ENCODE measurements around the gene PREP. TPM values are rescaled to one million over a fixed set of nuclear protein-coding genes. Genes with fewer than 3 reads are reported as not detected.

PREP gene
- total and polyA plus RNA-seq, 7 experiments from 2014 or later = 22.2 to 51.1 (median 33.4) TPM

DNA sequence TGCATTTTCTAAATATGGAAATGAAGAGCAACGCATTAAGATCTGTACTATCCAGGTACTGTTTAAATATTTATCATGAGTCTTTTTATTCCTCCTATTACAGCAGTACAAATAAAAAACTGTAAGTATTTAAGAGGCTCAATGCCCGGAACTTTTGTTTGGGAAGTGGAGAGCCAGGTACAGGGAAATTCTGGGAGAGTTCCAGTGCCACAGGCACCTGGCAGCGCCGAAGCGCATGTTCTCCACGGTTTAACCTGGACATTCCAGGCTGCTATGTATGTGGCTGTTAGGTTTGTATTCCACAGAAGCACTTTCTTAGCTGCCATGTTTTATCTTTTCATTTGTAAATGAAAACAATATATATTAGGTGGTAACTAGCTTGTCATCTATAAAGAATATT is 81.7 kb downstream of the PREP start:
- Mint-ChIP-seq H3K27ac (no peak overlapping the region), H3K4me3 (no peak overlapping the region), H3K9me3 (no peaks in the 10 kb centered on the region), H3K27me3 (no peaks in the 10 kb centered on the region), H3K36me3 (peaks cover 14 to 65% (median 43%) of the 10 kb centered on the region in 5 donors), H3K4me1 (peaks cover 0 to 5% (median 0%) of the 10 kb centered on the region in 7 donors)
- no peak for ATAC-seq
- POLR2A ChIA-PET = no interaction called here
- H3K4me3 ChIP-seq (ENCODE audit: low read length) = no peak overlapping the region
- H3K27me3 ChIP-seq (ENCODE audit: control insufficient read depth in 2 of 2, insufficient read depth in 2 of 2, low read length in 2 of 2) = no peaks in the 10 kb centered on the region
- intact Hi-C loops (cut with micrococcal nuclease) = loop anchor here in 1 of 2 donors (2.0 kb wide), 1 partner anchor 82 kb away; the partner anchor contains the start of gene PREP
- CTCF ChIA-PET = no interaction called here
- peaks cover 3 to 49% (median 9%) of the 10 kb centered on the region in 3 experiments for H3K36me3 ChIP-seq (ENCODE audit: control insufficient read depth in 2 of 3, insufficient read depth in 3 of 3, low read length in 3 of 3)
- H3K9me3 ChIP-seq (ENCODE audit: control insufficient read depth in 2 of 3, low read length in 3 of 3) = no peaks in the 10 kb centered on the region
- DNase-seq = no peak
- H3K27ac ChIP-seq (ENCODE audit: low read depth, low read length) = no peak overlapping the region
- H3K4me1 ChIP-seq (ENCODE audit: control insufficient read depth in 2 of 2, insufficient read depth in 2 of 2, low read length in 2 of 2) = no peaks in the 10 kb centered on the region

DNA sequence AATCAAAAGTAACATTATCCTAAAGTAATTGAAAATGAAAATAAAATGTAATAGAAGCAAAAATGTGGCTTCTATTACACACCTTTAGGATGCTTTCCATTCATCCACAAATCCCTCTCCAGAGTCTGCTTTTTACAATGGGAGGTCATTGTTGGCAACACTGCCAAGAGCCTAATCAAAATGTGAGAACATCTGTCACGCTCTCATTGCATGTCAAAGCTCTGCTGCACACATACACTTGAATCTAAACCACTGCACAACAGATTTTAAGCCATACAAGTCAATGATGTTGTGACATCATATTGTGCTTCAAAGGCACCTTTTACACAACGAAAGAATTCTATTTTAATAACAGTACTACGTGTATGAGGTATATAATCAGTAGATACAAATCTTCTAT is 82.1 kb downstream of the PREP start:
- ATAC-seq (no peak), DNase-seq (no peak)
- Histone ChIP-seq H3K27me3 (ENCODE audit: control insufficient read depth in 2 of 2, insufficient read depth in 2 of 2, low read length in 2 of 2) (no peaks in the 10 kb centered on the region), H3K4me3 (ENCODE audit: low read length) (no peak overlapping the region), H3K9me3 (ENCODE audit: control insufficient read depth in 2 of 3, low read length in 3 of 3) (no peaks in the 10 kb centered on the region), H3K27ac (ENCODE audit: low read depth, low read length) (no peak overlapping the region), H3K36me3 (ENCODE audit: control insufficient read depth in 2 of 3, insufficient read depth in 3 of 3, low read length in 3 of 3) (peaks cover 3 to 51% (median 9%) of the 10 kb centered on the region in 3 experiments), H3K4me1 (ENCODE audit: control insufficient read depth in 2 of 2, insufficient read depth in 2 of 2, low read length in 2 of 2) (no peaks in the 10 kb centered on the region)
- Mint-ChIP-seq H3K27me3 (no peaks in the 10 kb centered on the region), H3K4me1 (peaks cover 0 to 5% (median 0%) of the 10 kb centered on the region in 7 donors), H3K27ac (no peak overlapping the region), H3K4me3 (no peak overlapping the region), H3K36me3 (peaks cover 18 to 67% (median 43%) of the 10 kb centered on the region in 5 donors), H3K9me3 (no peaks in the 10 kb centered on the region)
- CTCF ChIA-PET = no interaction called here
- POLR2A ChIA-PET = no interaction called here
- intact Hi-C loops (cut with micrococcal nuclease) = loop anchor here in 1 of 2 donors (2.0 kb wide), 1 partner anchor 82 kb away; the partner anchor contains the start of gene PREP

DNA sequence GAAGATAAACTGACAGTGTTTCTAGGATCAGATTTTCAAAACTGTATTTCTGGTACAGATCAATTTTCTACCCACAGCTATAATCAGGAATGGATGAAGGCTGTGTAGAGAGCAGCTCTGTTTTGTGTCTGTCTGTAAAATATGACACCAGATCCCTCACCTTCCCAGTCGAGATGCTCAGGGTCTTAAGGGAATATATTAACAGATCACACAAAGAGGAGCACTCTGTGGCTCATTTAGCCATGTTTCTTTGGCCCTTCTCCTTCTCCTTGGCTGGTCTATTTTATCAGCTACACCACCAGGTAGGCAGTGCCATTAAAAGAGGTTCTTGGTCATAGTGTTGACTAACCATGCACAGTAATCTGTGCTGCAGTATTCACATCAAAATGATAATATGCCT is 82.6 kb downstream of the PREP start:
- Mint-ChIP-seq H3K27me3 (no peaks in the 10 kb centered on the region), H3K4me3 (no peak overlapping the region), H3K36me3 (peaks cover 17 to 66% (median 40%) of the 10 kb centered on the region in 5 donors), H3K27ac (no peak overlapping the region), H3K4me1 (peaks cover 0 to 5% (median 0%) of the 10 kb centered on the region in 7 donors), H3K9me3 (no peaks in the 10 kb centered on the region)
- peaks cover 3 to 51% (median 9%) of the 10 kb centered on the region in 3 experiments for H3K36me3 ChIP-seq (ENCODE audit: control insufficient read depth in 2 of 3, insufficient read depth in 3 of 3, low read length in 3 of 3)
- no peaks in the 10 kb centered on the region for H3K27me3 ChIP-seq (ENCODE audit: control insufficient read depth in 2 of 2, insufficient read depth in 2 of 2, low read length in 2 of 2)
- intact Hi-C loops (cut with micrococcal nuclease) = loop anchor here in 1 of 2 donors (2.0 kb wide), 1 partner anchor 83 kb away; the partner anchor contains the start of gene PREP
- CTCF ChIA-PET = no interaction called here
- no peaks in the 10 kb centered on the region for H3K4me1 ChIP-seq (ENCODE audit: control insufficient read depth in 2 of 2, insufficient read depth in 2 of 2, low read length in 2 of 2)
- ATAC-seq (no peak), DNase-seq (no peak)
- POLR2A ChIA-PET = no interaction called here
- H3K4me3 ChIP-seq (ENCODE audit: low read length) = no peak overlapping the region
- H3K9me3 ChIP-seq (ENCODE audit: control insufficient read depth in 2 of 3, low read length in 3 of 3) = no peaks in the 10 kb centered on the region
- H3K27ac ChIP-seq (ENCODE audit: low read depth, low read length) = no peak overlapping the region

DNA sequence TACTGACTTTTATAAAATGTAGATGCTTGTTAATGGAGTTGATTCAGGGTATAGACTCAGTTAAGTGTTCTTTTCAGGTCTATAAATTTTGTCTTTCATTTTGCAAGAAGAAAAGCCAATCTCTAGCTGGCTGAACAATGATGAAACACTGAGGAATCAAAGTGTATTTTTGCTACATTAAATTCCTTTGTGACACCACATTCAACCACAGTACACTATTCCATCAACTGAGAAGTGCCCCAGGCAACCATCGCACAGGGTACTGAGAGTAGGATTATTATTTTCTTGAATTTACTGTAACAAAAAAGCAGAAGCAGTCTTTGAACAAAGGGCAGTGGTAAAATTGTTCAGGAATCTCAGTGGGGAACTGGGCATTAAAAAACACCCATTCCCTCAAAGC is 83.6 kb downstream of the PREP start:
- H3K36me3 Mint-ChIP-seq = peaks cover 22 to 62% (median 39%) of the 10 kb centered on the region in 5 donors
- Histone ChIP-seq H3K27me3 (ENCODE audit: control insufficient read depth in 2 of 2, insufficient read depth in 2 of 2, low read length in 2 of 2) (no peaks in the 10 kb centered on the region), H3K36me3 (ENCODE audit: control insufficient read depth in 2 of 3, insufficient read depth in 3 of 3, low read length in 3 of 3) (peaks cover 3 to 55% (median 9%) of the 10 kb centered on the region in 3 experiments), H3K27ac (ENCODE audit: low read depth, low read length) (no peak overlapping the region), H3K4me1 (ENCODE audit: control insufficient read depth in 2 of 2, insufficient read depth in 2 of 2, low read length in 2 of 2) (no peaks in the 10 kb centered on the region), H3K9me3 (ENCODE audit: control insufficient read depth in 2 of 3, low read length in 3 of 3) (no peaks in the 10 kb centered on the region), H3K4me3 (ENCODE audit: low read length) (no peak overlapping the region)
- H3K4me3 Mint-ChIP-seq = no peak overlapping the region
- H3K27me3 Mint-ChIP-seq = no peaks in the 10 kb centered on the region
- no peak overlapping the region for H3K27ac Mint-ChIP-seq
- peaks cover 0 to 5% (median 0%) of the 10 kb centered on the region in 7 donors for H3K4me1 Mint-ChIP-seq
- ATAC-seq (no peak), DNase-seq (no peak)
- ChIA-PET CTCF (no interaction called here), POLR2A (no interaction called here)
- intact Hi-C loops (cut with micrococcal nuclease) = no loop called here
- no peaks in the 10 kb centered on the region for H3K9me3 Mint-ChIP-seq

DNA sequence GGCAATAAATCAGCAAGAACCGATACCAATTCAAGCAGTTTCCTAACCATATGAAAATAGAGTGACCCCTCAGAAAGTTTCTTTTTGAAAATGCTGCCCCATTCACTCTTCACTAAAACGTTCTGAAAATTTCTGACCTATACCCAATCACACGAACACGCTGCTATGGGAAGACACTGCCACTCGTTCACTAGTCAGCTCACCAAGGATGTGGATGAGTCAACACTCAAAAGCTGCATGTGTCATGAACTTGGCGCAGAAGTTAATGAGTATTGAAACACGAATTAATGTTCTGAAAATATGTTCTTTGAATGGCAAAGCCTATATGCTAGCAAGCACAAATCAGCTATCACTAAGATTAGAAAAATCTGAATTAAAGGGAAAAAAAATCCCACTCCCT is 84.2 kb downstream of the PREP start:
- Histone ChIP-seq H3K36me3 (ENCODE audit: control insufficient read depth in 2 of 3, insufficient read depth in 3 of 3, low read length in 3 of 3) (peaks cover 3 to 52% (median 9%) of the 10 kb centered on the region in 3 experiments), H3K4me3 (ENCODE audit: low read length) (no peak overlapping the region), H3K27me3 (ENCODE audit: control insufficient read depth in 2 of 2, insufficient read depth in 2 of 2, low read length in 2 of 2) (no peaks in the 10 kb centered on the region), H3K27ac (ENCODE audit: low read depth, low read length) (no peak overlapping the region), H3K4me1 (ENCODE audit: control insufficient read depth in 2 of 2, insufficient read depth in 2 of 2, low read length in 2 of 2) (no peaks in the 10 kb centered on the region), H3K9me3 (ENCODE audit: control insufficient read depth in 2 of 3, low read length in 3 of 3) (no peaks in the 10 kb centered on the region)
- H3K27me3 Mint-ChIP-seq = no peaks in the 10 kb centered on the region
- intact Hi-C loops (cut with micrococcal nuclease) = no loop called here
- H3K4me1 Mint-ChIP-seq = peaks cover 0 to 5% (median 0%) of the 10 kb centered on the region in 7 donors
- POLR2A ChIA-PET = no interaction called here
- no peak overlapping the region for H3K4me3 Mint-ChIP-seq
- CTCF ChIA-PET = interaction anchor here (1.2 kb wide), 1 partner anchor 18 kb away, joined by 3 read pairs; no protein-coding TSS in a partner anchor
- ATAC-seq (no peak), DNase-seq (no peak)
- no peaks in the 10 kb centered on the region for H3K9me3 Mint-ChIP-seq
- no peak overlapping the region for H3K27ac Mint-ChIP-seq
- peaks cover 22 to 59% (median 38%) of the 10 kb centered on the region in 5 donors for H3K36me3 Mint-ChIP-seq

DNA sequence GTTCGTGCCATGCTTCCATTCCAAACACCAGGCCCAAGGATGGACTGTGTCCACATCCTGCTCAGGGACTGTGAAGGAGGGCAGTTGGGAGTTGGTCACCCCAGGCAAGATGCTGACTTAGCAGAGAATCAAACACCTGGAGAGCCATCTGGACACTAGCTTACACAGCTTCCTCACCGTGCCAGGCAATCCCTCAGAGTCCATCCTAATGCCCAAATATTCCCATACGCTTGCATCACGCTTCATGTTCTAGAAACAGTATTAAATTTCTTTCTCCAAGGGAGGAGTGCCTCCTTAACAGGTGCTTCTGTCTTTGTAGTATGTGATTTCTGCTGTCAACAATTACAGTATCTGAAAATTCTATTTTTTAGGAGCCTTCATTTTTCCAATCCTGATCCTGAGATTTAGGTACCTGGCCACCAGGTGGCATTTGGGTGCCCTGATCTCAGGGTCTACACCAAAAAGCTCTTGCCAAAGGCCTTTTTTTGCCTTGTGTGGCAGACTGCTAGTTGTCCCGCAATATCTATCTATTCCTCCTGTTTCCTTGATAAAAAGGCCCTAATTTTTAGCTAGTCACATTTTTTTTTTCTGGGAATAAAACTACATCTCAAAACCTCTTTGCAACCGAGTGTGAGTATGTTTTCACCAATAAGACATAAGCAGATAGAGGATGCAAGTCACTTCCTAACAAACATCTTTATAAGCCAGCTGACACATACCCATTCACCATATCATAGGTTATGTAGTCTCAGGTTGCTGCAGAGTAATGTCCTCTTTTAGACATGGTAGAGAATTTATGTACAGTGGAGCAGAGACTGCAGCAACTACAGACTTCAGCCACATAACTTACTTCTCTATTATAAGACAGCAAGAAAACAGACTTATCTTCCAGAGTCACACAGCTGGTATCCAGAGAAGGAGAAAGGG is 85.0 kb downstream of the PREP start:
- Histone ChIP-seq H3K4me3 (ENCODE audit: low read length) (no peak overlapping the region), H3K4me1 (ENCODE audit: control insufficient read depth in 2 of 2, insufficient read depth in 2 of 2, low read length in 2 of 2) (no peaks in the 10 kb centered on the region), H3K36me3 (ENCODE audit: control insufficient read depth in 2 of 3, insufficient read depth in 3 of 3, low read length in 3 of 3) (peaks cover 3 to 48% (median 7%) of the 10 kb centered on the region in 3 experiments), H3K27me3 (ENCODE audit: control insufficient read depth in 2 of 2, insufficient read depth in 2 of 2, low read length in 2 of 2) (no peaks in the 10 kb centered on the region), H3K9me3 (ENCODE audit: control insufficient read depth in 2 of 3, low read length in 3 of 3) (no peaks in the 10 kb centered on the region), H3K27ac (ENCODE audit: low read depth, low read length) (no peak overlapping the region)
- POLR2A ChIA-PET = no interaction called here
- peaks cover 0 to 5% (median 0%) of the 10 kb centered on the region in 7 donors for H3K4me1 Mint-ChIP-seq
- H3K36me3 Mint-ChIP-seq = peaks cover 19 to 59% (median 37%) of the 10 kb centered on the region in 5 donors
- ATAC-seq = no peak
- DNase-seq = no peak
- intact Hi-C loops (cut with micrococcal nuclease) = loop anchor here in 1 of 2 donors (1.0 kb wide), 1 partner anchor 85 kb away; the partner anchor contains the start of gene PREP
- no peak overlapping the region for H3K4me3 Mint-ChIP-seq
- H3K27ac Mint-ChIP-seq = no peak overlapping the region
- no peaks in the 10 kb centered on the region for H3K27me3 Mint-ChIP-seq
- H3K9me3 Mint-ChIP-seq = no peaks in the 10 kb centered on the region
- CTCF ChIA-PET = interaction anchor here (1.2 kb wide), 1 partner anchor 18 kb away, joined by 3 read pairs; no protein-coding TSS in a partner anchor
